GM12801 (cell line): ENCODE results near the gene TACO1.

Experiments used
- TF ChIP-seq, protein P1 (sequence below): IDR thresholded peaks from one replicate; pipeline ENCODE4 v1.5.1; 2011; ENCODE audit warnings: control low read depth; ENCODE audit not compliant: insufficient read length; ENCODE audit errors: extremely low read depth

The TACO1 gene

DNA sequence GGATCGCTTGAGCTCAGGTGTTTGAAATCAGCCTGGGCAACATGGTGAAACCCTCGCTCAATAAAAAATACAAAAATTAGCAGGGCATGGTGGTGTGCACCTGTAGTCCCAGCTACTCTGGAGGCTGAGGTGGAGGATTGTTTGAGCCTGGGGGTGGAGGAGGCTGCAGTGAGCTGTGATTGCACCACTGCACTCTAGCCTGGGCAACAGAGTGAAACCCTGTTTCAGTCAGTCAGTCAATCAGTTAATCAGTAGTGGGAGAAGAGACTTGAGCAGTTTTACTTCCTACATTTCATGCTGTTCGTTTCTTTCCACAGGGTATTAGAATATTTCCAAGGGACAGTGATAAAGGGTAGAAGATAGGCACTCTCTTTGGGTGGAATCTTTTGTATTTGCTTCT, 30.4 kb downstream of the TACO1 start:
- TF ChIP-seq, protein P1, sequence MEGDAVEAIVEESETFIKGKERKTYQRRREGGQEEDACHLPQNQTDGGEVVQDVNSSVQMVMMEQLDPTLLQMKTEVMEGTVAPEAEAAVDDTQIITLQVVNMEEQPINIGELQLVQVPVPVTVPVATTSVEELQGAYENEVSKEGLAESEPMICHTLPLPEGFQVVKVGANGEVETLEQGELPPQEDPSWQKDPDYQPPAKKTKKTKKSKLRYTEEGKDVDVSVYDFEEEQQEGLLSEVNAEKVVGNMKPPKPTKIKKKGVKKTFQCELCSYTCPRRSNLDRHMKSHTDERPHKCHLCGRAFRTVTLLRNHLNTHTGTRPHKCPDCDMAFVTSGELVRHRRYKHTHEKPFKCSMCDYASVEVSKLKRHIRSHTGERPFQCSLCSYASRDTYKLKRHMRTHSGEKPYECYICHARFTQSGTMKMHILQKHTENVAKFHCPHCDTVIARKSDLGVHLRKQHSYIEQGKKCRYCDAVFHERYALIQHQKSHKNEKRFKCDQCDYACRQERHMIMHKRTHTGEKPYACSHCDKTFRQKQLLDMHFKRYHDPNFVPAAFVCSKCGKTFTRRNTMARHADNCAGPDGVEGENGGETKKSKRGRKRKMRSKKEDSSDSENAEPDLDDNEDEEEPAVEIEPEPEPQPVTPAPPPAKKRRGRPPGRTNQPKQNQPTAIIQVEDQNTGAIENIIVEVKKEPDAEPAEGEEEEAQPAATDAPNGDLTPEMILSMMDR, result no peak

DNA sequence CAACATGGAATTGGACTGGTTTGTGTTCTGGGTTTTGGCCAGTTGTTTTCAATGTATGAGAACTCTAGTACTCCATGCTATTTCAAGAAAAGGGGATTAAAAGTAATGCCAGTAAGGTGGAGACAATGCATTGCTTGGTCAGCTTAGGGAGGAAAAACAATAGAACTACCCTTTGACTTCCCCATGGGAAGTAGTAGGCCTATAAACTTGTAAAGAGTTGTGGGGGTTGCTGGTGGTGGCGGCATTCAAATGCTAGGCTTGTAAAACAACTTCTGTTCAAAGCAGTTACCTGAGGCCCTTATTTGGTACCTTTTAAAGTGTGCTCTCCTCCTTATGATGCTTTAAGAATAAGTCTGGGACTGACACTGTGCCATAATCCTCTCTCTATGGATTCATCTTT, 30.9 kb downstream of the TACO1 start:
- TF ChIP-seq, protein P1, result no peak

DNA sequence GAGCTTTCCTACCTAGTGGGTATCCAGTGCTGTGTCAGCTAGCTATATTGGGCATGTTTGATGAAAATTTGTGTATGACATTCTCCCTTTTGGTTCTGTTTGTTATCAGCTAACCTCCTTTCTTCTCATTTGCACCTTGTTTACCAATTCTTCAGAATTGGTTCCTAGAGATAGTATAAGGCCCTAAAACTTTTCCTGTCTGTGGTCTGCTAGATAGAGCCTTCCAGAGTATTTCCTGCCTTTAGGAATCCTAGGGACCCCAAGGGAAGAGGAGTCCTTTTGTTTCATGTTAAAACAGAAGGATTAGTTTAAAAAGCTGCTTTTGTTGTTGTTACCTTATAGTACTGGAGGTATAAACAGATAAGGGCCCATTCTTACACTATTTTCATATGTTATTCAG, 33.0 kb downstream of the TACO1 start:
- TF ChIP-seq, protein P1, result no peak

DNA sequence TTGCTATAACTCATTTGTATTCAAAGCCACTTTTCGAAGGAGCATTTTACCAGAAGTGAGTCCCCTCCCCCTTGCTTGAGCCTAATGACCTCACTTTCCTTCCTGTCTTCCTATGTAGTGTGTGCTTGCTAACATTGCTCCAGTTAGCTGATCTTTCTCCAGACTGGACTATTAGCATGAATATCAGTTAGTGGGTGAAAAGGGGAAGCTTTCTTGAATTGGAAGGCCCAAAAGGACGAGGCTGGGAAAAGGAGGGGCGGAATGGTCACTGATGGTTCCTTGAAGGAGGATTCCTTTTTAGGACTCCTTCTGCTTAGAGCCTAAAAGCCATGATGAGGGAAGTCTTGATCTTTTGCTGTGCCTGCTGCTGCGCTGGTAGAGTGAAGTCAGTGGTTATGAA, 33.5 kb downstream of the TACO1 start:
- TF ChIP-seq, protein P1, result no peak

DNA sequence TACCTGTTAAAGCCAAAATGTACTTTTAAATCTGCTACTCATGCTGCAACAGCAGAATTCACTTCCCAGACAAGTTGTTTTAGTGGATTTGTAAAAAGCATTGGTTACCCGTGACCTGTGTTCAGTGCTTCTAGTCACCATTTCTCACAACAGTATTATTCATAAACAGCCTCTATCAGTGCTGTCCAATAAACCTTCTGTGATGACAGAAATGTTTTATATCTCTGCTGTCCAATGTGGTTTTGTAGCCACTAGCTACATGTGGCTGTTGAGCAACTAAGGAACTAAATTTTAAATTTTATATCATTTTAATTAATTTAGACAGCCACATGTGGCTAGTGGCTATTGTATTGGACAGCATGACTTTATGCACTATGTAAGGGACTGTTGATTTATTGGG, 34.1 kb downstream of the TACO1 start:
- TF ChIP-seq, protein P1, result no peak

DNA sequence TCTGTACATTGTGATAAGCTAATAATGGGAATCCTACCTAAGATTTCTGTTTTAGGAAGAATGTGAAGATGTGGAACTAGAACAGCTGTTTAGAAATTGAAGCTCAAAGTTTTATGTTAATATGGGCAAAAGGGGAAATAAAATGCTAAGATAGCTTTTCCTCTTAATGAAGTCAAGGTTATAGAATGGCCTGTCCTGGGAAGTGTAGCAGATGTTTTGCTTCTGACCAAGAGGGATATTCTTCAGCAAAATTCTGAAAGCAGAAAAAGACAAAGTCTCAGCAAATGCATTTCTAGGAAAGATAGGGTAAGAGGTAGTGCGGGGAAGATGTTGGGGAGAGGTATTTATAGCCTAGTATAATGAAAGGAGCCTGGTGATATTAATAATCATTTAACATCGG, 34.6 kb downstream of the TACO1 start:
- TF ChIP-seq, protein P1, result no peak

DNA sequence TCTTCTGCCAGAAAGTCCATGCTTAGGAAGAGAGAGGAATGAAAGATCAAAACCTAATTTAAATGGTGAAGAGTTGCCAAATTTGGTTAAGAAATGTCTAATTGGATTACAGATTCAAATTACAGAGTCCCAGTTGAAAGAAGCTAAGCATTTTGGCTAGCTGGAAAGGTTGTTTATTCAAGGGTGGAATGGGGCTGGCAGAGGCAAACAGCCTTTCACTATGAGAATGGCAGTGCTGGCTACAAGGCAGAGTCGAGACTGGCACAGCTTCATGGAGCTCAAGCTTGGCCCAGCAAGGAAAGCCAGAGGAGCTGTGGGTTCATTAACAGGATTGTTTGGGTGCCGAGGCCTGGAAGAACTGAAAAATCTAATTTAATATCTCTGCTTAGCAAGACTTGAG, 35.1 kb downstream of the TACO1 start:
- TF ChIP-seq, protein P1, result no peak

DNA sequence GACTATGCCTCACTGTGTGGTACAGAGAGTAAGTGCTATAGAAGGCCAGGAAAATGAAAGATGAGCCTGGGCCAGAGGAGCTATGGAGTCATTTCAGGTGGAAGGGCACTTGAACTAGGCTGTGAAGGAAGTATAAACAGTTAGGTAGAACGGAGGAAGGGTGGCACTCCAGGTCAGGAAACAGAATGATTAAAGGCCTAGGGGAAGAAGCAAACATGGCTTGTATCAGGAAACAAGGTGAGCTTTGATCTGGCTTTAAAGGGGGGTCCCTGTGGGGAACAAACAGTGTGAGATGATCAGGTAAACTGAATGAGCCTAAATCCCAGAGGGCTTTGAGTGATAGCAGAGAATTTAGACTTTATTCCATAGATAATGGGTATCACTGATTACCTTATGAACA, 38.4 kb downstream of the TACO1 start:
- TF ChIP-seq, protein P1, result no peak
